CD4-positive, alpha-beta T cell treated with Interleukin-17A for 1 hour (primary cell): ENCODE measurements around the gene RARS2.
A peak's percentile ranks its signal among the peaks of the same experiment; 100 is the strongest.
"Not testable (repeated sequence)": the region's sequence is repeated elsewhere in the genome, so short reads cannot be mapped to it uniquely, and the experiment has no call there.

Experiments
- DNase-seq: peaks from one replicate; pipeline ENCODE4 v3.0.0-alpha.2; 2020

Gene RARS2

DNA sequence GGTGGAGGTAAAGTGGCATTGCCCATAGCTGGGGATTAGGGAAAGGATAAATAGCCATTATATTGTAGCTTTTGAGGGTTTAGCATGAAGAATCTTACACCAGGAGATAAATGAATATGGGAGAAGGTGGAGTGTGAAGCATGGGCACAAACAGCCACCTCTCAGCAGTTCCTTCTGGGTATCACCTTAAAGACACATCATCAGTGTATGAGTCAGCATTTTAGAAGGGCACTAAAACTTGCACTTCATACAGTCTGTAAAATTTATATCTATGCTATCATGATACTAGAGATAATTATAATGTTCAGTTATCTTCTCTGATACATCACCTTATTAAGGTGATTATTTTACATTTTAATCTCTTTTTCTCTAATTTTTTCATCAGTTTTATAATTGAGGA, 91.7 kb downstream of the RARS2 start:
- DNase-seq, result no peak

DNA sequence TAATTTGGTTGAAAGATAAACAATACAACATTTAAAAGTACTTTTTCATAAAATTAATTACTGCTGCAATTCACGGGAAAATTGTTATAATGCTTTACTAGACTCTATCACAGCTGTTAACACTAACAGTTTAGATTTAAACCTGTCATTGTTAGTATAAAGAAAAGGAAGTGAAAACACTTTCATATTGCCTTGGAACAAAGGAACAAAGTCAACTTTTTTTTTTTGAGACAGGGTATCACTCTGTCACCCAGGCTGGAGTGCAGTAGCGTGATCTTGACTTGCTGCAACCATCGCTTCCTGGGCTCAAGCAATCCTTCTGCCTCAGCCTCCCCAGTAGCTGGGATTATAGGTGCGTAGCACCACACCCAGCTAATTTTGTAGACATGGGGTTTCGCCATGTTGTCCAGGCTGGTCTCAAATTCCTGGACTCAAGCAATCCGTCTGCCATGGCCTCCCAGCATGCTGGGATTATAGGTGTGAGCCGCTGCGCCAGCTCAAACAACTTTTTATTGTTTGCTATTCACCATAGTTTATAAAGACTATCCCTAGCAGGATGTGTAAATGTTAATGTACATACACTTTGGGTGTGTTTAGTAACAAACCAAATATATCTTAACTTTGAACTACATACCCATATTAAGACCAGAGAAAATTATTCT, 94.9 kb downstream of the RARS2 start:
- no peak for DNase-seq

DNA sequence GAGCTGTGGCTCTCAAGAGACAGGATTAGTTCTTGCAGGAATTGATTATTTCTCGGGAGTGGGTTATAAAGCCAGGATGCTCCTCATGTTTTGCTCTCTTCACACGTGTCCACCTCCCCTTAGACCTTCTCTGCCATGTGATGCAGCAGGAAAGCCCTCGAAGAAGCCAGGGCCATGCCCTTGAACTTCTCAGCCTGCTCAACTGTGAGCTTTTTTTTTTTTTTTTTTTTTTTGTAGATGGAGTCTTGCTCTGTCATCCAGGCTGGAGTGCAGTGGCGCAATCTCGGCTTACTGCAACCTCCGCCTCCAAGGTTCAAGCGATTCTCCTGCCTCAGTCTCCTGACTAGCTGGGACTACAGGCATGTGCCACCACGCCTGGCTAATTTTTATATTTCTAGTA, 100.5 kb downstream of the RARS2 start:
- DNase-seq, result not testable (repeated sequence)

DNA sequence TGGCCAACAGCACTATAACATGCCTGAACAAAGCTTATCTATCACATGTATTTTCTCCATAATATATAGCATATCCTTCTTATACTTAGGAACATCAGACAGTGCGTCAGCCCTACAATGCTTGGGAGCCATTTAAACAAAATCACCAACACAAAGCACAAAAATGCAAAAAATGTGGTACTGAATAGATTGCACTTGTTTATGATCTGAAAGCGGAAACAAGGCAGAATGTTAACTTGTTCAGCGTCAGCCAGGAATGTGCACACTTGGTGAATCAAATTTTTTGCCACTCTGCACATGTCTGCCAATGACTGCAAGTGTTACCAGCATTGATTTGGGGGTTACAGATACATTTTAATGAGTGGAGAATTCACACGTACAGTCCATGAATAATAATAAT, 102.2 kb downstream of the RARS2 start:
- no peak for DNase-seq

DNA sequence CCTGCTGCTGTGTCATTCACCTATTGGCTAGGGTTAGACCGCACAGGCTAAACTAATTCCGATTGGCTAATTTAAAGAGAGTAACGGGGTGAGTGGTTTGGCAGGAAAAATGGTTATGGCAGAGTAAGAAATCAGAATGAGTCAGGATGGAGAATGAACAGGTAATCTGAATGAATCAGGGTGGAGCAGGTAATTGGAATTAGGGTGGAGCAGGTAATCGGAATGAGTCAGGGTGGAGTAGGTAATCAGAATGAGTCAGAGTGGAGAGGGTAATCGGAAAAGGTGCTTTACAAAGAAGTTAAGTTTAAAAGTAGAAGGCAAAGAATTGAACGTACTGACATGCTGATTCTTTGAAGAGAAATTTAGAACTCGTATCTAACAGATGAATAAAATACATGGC, 105.3 kb downstream of the RARS2 start:
- DNase-seq, result no peak

DNA sequence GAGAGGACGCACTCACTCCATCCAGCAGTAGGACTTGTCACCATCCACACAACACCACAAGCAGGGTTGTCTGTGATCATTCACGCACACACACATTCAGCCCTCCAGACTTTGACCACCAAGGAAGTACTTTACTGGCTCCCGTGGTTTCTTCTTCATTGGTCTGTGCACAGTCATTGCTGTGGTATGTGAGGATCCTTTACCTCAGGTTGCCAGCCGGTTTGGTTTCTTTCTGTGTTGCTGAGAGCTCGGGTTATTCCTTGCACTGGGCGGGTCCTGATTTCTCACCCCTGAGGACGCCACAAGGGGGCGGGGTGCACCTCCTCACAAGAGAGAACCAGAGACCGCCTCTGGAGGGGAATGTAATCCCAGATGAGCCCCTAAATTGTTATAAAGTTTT, 105.9 kb downstream of the RARS2 start:
- peak; percentile 10 for DNase-seq

DNA sequence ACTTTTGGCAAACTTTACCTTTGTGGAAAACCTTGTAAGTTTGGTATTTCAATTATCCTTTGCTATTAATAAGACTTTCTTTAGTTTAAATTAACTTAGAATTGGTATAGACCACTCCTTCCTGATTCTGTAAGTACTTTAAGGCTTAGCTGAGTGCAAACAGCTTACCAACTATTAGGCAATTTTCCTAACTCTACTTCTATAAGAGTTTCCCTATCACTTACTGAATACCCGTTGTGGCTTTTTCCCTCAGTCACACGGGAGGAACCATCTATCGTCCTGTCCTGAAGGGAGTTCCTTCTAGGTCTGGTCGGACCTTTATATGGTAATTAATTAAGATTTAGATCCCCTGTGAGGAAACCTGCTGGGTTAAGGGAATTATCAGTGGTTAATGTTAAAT, 107.4 kb downstream of the RARS2 start:
- DNase-seq, result no peak

DNA sequence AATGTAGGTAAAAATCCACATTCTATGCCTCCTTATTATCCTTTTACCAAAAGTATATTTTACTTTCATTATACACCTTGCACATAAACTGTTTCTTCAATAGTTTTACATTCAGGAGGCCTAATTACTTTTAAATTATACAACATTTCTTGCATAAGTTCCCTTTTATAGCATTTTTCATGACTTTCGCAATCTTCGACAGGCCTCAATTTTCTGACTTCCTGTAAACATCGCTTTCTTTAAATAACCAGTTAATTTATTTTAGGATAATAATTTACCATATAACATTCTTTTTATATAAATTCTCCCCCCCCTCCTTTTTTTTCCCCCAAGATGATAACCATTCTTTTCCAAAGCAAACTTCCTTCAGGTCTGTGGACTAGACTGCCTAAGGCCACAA, 107.9 kb downstream of the RARS2 start:
- no peak for DNase-seq

DNA sequence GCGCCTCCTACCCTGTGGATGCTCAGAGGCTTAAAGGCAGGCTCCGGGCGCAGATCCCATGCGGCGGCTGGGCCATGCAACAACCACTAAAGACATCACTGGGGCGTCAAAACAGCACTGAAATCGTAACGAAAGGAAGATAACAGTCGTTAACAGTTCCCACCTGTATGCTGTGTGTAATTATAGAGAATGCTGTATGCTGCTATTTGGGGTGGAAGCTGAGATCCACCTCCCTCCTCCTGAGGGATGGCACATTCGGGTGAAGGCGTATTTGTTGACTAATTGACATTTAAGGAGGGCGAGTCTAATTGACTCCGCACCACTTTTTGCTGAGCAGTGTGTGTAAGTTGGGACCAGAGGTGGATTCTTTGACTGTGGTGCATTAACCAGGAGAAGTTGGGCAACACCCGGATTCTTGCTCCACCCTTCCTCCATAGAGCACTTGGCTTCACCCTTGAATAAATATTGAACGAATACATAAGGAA, 116.3 kb downstream of the RARS2 start:
- no peak for DNase-seq

DNA sequence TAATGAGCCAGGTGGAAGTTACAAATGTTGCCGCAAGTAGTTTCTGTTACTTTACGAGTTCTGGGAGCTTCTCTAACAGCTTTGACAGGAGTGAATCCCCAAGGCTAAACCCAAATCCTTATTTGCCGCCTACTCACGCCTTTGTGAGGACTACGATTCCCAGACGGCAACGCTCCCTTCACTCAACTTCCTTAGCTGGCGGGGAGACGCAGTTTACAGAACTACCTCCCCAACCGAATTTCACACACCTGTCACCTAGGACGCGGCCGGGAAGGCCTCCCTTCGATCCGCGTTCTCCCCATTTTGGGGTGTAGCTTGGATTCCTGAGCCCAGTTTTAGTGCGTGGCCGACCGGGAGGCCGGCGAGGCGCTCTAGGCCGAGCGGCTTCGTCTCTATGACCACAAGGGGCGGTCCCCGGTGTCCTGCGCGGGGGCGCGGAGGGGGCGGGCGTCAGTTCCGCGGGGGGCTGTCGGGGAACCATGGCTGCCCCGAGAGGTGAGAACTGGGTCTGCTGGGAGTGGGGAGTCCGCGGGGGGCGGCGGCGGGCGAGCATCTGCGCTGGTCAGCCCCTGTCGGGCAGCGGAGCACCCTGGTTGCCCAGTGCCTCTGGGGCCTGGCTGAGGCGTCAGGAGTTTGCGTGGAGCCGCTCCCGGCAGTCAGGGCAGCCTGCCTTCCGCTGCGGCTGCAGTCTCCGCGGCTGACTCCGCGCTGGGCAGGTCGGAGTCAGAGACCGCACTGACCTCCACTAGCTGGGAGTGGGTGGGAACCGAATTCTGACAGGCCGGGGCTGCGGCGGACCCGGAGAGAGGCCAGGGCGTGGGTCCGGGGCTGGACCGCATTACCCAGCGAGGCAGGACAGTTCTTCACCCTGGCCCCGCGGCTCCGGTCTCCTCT, 117.0 kb downstream of the RARS2 start, which contains the start of gene SLC35A1:
TSS of gene SLC35A1 (plus strand) at position 450 of the 894 bp plus-strand sequence. CDS start at position 480, 30 bp downstream.
- DNase-seq, result peak; percentile 86

DNA sequence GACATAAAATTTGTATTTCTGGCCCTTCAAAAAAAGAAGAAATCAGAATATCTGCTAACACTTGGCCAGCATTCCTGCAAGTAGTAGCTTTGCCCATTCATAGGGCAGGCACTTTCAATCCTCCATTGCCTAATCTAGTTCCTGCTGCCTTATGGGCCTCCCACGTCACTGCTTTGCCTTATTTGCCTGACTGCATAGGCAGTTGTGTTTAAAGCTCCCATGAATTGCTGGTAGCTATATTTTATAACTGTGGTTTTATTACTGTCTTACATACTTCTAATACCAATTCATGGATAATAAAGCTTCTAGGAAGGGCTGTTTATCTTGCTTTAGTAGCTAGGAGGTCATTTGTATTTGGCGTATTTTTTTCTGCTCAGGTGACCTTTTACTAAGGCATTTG, 124.7 kb downstream of the RARS2 start:
- no peak for DNase-seq
